ENCODE measurements around the gene METTL23.
"Not testable (repeated sequence)": the region's sequence is repeated elsewhere in the genome, so short reads cannot be mapped to it uniquely, and the experiment has no call there.

The METTL23 gene

GRCh38 chr17:76697702-76698465 is 28.8 kb upstream of the METTL23 start:
- Histone ChIP-seq H3K36me3 (ENCODE audit: control insufficient read depth, insufficient read depth, low read length) (no peaks in the 10 kb centered on the region), H3K27me3 (replicated peaks; ENCODE audit: control insufficient read depth, insufficient read depth, low read length) (no peaks in the 10 kb centered on the region; the same call in 1 of the 2 replicates), H3K4me3 (replicated peaks; ENCODE audit: low read depth, low read length) (no peak overlapping the region)
- DNase-seq (ENCODE audit: extremely low read depth, insufficient read length): no peak
- TF ChIP-seq CTCF (IDR thresholded peaks at IDR 0.05; ENCODE audit: insufficient read depth, low read length, poor library complexity, severe bottlenecking): no peak

- not testable (repeated sequence) for H3K4me3 ChIP-seq (replicated peaks; ENCODE audit: low read depth, low read length); DNase-seq (ENCODE audit: extremely low read depth, insufficient read length); H3K27me3 ChIP-seq (replicated peaks; ENCODE audit: control insufficient read depth, insufficient read depth, low read length); H3K36me3 ChIP-seq (ENCODE audit: control insufficient read depth, insufficient read depth, low read length)
These were observed 28.1 kb upstream of the METTL23 start for GRCh38 chr17:76698466-76698977.

- DNase-seq (ENCODE audit: extremely low read depth, insufficient read length): no peak
- no peaks in the 10 kb centered on the region; the same call in 1 of the 2 replicates for H3K27me3 ChIP-seq (replicated peaks; ENCODE audit: control insufficient read depth, insufficient read depth, low read length)
- H3K36me3 ChIP-seq (ENCODE audit: control insufficient read depth, insufficient read depth, low read length): no peaks in the 10 kb centered on the region
- no peak for TF ChIP-seq CTCF (IDR thresholded peaks at IDR 0.05; ENCODE audit: insufficient read depth, low read length, poor library complexity, severe bottlenecking)
- H3K4me3 ChIP-seq (replicated peaks; ENCODE audit: low read depth, low read length): no peak overlapping the region
These were observed 26.4 kb upstream of the METTL23 start for GRCh38 chr17:76700270-76700616.

GRCh38 chr17:76700617-76701470 is 25.8 kb upstream of the METTL23 start:
- Histone ChIP-seq H3K36me3 (ENCODE audit: control insufficient read depth, insufficient read depth, low read length) (no peaks in the 10 kb centered on the region), H3K27me3 (replicated peaks; ENCODE audit: control insufficient read depth, insufficient read depth, low read length) (no peaks in the 10 kb centered on the region; the same call in 1 of the 2 replicates), H3K4me3 (replicated peaks; ENCODE audit: low read depth, low read length) (no peak overlapping the region)
- DNase-seq (ENCODE audit: extremely low read depth, insufficient read length): no peak
- no peak for TF ChIP-seq CTCF (IDR thresholded peaks at IDR 0.05; ENCODE audit: insufficient read depth, low read length, poor library complexity, severe bottlenecking)

DNA sequence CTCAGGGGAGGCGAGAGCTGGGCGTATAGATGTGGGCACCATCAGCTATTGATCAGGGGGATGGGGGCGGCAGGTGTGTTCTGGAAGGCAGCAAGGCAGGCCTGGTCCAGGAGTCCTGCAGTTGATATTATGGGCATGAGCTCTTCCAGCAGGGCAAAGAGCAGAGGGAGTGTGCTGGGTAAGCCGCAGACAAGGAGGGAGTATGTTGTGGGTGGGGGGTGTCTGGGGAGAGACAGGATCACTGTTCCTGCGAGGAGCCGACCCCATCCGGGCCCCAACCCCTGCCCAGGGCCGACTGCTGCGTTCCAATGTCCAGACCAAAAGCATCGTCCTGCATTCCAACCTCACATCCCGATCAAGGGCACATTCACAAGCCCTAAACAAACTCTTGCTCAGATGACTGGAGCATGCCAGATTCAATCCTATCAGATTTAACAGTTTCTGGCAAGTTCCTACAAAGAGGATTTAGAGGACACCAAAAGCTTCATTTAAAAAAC is 25.1 kb upstream of the METTL23 start:
- Histone ChIP-seq H3K4me3 (replicated peaks; ENCODE audit: low read depth, low read length) (no peak overlapping the region), H3K27me3 (replicated peaks; ENCODE audit: control insufficient read depth, insufficient read depth, low read length) (no peaks in the 10 kb centered on the region; the same call in 1 of the 2 replicates), H3K36me3 (ENCODE audit: control insufficient read depth, insufficient read depth, low read length) (no peaks in the 10 kb centered on the region)
- no peak for DNase-seq (ENCODE audit: extremely low read depth, insufficient read length)
- no peak for TF ChIP-seq CTCF (IDR thresholded peaks at IDR 0.05; ENCODE audit: insufficient read depth, low read length, poor library complexity, severe bottlenecking)

DNA sequence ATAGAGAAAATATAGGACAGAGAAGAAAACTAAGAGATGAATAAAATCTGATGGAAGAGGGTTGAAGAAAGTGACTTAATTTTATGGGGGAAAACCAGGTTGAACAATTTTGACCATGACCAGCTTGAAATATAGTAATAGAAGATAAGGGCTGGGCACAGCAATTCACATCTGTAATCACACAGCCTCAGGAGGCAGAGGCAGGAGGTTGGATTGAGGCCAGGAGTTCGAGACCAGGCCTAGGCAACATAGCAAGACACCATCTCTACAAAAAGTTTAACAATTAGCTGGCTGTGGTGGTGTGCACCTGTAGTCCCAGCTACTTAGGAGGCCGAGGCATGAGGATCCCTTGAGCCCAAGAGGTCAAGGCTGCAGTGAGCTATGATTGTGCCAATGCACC is 24.6 kb upstream of the METTL23 start:
- no peak for TF ChIP-seq CTCF (IDR thresholded peaks at IDR 0.05; ENCODE audit: insufficient read depth, low read length, poor library complexity, severe bottlenecking)
- Histone ChIP-seq H3K36me3 (ENCODE audit: control insufficient read depth, insufficient read depth, low read length) (no peaks in the 10 kb centered on the region), H3K27me3 (replicated peaks; ENCODE audit: control insufficient read depth, insufficient read depth, low read length) (no peaks in the 10 kb centered on the region; the same call in 1 of the 2 replicates), H3K4me3 (replicated peaks; ENCODE audit: low read depth, low read length) (no peak overlapping the region)
- no peak for DNase-seq (ENCODE audit: extremely low read depth, insufficient read length)
